ENCODE data around the gene RAD54L.
"Not testable (repeated sequence)": the region's sequence is repeated elsewhere in the genome, so short reads cannot be mapped to it uniquely, and the experiment has no call there.

The RAD54L gene

GRCh38 chr1:46242918-46243317, 4.6 kb upstream of the RAD54L start:
- no peak for DNase-seq

GRCh38 chr1:46243831-46244230, 3.7 kb upstream of the RAD54L start:
- DNase-seq = not testable (repeated sequence)

- DNase-seq = no peak
These were observed 2.7 kb upstream of the RAD54L start for GRCh38 chr1:46244656-46245371.

- not testable (repeated sequence) for DNase-seq
These were observed 1.4 kb upstream of the RAD54L start for GRCh38 chr1:46246136-46246535.

- no peak for DNase-seq
These were observed 771 bp upstream of the RAD54L start for GRCh38 chr1:46246548-46247435.

- no peak for DNase-seq
These were observed 758 bp downstream of the RAD54L start for GRCh38 chr1:46248122-46248920.

DNA sequence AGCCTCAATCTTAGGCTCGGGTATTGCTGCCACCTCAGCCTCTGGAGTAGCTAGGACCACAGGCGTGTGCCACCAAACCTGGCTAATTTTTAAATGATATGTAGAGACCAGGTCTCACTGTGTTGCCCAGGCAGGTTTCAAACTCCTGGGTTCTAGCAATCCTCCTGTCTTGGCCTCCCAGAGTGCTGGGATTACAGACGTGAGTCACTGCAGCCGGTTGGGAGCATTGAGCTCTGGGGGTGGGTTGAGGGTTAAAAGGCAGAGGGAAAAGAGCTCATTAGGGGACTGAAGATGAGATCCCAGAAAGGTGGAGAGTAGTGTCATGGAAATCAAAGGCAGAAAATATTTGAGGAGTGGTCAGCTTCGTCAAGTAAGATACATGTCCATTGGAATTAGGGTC, 7.1 kb downstream of the RAD54L start:
- no peak for DNase-seq

- DNase-seq = no peak
These were observed 9.0 kb downstream of the RAD54L start for GRCh38 chr1:46256523-46256922.

- no peak for DNase-seq
These were observed 14.9 kb downstream of the RAD54L start for GRCh38 chr1:46262508-46262907.

DNA sequence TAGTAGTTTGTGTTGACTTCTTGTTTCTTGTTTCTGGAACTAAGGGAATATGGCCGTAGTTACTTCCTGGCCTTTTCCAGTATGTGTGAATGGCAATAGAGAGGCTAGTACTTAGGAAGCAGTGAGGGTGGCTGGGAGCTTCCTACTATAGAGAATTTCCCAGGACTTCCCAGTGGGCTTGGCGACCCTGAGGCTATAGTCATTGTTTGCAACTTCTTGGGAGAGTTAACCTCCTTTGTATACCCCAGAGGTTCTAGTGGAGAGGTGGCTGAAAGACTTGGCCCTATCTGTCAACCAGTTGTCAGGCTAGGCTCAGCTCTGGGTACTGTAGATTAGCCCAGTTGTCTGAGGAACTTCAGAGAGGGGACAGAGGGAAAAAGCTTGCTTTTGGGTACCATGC, 15.6 kb downstream of the RAD54L start:
- DNase-seq = no peak

- DNase-seq = no peak
These were observed 21.0 kb downstream of the RAD54L start for GRCh38 chr1:46268578-46268977.

GRCh38 chr1:46274225-46275029, 26.9 kb downstream of the RAD54L start:
- DNase-seq = no peak

DNA sequence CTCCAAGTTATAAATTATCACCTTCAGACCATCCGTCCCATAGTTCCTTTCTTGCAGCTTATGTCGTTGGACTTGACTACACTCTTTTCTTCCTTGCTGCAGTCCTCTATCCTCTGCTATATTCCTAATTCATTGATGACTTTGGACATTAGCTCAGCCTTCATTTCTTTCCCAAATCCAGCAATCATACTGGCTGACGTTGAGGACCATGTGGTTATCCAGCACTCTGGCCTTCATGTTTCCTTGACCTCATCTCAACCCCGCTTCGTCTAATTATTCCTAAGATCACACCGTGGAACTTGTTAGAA, 27.4 kb downstream of the RAD54L start:
- DNase-seq = no peak

- no peak for DNase-seq
These were observed 30.3 kb downstream of the RAD54L start for GRCh38 chr1:46277658-46278373.

GRCh38 chr1:46278807-46279206, 31.2 kb downstream of the RAD54L start:
- no peak for DNase-seq

DNA sequence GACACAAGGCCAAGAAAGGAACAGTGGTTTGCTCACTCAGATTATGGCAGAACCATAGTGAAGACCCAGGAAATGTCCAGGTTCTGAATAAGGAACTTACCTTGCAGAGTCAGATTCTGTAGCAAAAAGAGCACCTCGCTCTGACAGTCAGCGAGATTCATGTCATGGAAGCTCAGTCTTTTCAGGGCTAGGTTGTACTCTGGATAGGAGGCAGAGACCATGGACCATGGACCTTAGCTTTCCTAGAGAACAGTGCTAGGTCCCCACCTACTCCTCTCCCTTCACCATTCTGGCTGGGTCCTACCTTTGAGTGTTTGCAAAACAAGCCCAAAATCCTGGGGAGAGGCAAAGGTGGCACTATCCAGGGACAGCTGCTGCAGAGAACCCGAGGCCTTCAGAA, 32.5 kb downstream of the RAD54L start:
- no peak for DNase-seq

GRCh38 chr1:46281021-46281420, 33.5 kb downstream of the RAD54L start:
- DNase-seq = no peak

DNA sequence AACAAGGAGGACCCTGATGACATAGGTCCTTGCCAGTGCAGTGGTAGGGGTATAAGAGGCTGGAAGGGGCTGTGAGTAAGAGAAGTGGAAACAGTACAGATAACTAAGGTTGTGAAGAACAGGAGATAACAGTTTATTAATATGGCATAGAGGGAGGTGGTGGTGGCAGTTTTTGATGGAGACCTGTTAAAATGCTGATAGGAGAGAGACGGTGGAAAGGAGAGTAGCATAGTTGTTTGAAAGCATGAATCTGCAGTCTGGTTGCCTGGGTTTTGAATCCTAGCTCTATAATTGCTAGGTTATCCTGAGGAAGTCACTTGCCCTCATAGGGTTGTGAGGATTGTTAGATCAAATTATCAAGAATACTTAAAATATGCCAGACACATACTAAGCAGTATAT, 36.5 kb downstream of the RAD54L start:
- DNase-seq = no peak

DNA sequence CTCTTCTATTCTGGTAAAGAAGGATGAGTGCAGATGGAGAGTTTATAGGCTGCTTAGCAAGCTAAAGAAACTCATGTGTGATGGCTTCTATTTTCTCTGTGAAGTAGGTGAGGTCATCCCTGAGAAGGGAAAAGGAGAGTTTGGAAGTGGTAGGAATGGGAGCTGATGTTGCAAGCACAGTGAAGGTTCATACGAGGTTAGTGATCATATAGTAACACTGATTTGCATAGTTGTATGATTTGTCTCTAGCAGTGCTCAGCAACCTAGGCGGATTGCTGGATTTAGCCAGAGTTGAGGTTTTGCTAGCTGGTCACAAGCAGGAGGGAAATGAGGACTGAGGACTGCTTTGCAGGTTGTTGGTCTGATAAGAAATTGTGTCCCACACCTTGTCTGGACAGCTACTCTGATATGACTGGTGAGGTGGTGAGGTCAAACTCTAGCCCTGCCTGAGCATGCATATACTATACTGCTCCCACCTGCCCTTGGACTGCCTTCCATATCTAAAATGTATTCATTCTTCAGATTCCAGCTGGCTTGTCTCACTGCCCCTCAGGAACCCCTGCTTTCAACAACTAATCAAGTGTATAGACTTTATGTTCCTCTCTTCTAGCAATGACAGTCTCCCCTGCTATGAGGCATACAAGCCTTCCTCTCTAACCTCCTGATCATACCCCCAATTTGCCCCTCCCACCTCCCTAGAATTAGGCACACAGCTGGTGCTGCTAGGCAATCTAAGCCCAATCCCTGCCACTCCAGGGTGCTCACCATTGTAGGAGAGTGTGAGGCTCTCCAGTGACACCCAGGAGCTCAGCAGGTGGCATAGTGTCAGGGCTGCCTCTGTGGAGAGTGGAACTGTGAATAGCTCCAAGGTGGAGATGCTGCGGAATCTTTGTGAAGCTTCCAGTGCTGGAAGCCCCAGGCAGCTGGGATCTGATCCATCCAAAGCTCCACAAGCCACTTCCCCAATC, 37.3 kb downstream of the RAD54L start:
- no peak for DNase-seq

GRCh38 chr1:46285730-46286477, 38.3 kb downstream of the RAD54L start:
- DNase-seq = no peak
